ENCODE results near the gene ZNF438.
"Not testable (repeated sequence)": the region's sequence is repeated elsewhere in the genome, so short reads cannot be mapped to it uniquely, and the experiment has no call there.

Gene ZNF438

DNA sequence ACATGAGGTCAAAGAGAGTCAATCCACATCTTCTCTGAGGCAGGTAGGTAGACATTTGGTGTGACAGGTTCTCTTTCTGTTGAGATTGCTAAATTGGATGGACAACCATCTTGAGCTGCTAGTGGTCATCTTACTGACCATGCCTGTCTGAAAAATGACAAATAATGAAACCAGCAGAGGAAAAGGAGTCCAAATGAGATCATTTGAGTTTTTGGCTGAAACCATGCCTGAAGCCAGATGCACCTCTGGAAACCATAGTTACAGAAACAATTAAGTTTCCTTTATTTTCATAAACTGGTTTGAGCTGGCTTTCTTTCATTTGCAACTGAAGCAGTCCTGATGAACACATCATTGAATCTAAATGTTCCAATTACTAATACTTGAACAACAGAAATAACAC, 100.6 kb downstream of the ZNF438 start:
- DNase-seq: no peak

DNA sequence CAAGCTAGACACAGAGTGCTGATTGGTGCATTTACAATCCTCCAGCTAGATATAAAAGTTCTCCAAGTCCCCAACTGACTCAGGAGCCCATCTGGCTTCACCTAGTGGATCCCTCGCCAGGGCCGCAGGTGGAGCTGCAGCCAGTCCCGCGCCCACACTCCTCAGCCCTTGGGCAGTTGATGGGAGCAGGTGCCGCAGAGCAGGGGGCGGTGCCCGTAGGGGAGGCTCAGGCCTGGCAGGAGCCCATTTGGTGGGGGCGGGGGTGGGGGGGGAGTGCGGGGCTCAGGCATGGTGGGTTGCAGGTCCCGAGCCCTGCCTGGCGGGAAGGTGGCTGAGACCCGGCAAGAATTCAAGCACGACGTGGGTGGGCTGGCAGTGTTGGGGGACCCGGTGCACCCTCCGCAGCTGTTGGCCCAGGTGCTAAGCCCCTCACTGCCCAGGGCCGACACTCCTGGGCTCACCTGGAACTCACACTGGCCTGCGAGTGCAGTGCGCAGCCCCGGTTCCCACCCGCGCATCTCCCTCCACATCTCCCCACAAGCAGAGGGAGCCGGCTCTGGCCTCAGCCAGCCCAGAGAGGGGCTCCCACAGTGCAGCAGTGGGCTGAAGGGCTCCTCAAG, 101.7 kb downstream of the ZNF438 start:
- no peak for DNase-seq

DNA sequence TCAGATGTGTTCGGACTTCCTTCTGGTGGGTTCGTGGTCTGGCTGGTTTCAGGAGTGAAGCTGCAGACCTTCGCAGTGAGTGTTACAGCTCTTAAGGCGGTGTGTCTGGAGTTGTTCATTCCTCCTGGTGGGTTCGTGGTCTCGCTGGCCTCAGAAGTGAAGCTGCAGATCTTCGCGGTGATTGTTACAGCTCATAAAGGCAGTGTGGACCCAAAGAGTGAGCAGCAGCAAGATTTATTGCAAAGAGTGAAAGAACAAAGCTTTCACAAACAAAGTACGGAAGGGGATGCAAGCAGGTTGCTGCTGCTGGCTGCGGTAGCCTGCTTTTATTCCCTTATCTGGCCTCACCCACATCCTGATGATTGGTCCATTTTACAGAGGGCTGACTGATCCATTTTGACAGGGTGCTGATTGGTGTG, 102.3 kb downstream of the ZNF438 start:
- DNase-seq: not testable (repeated sequence)

DNA sequence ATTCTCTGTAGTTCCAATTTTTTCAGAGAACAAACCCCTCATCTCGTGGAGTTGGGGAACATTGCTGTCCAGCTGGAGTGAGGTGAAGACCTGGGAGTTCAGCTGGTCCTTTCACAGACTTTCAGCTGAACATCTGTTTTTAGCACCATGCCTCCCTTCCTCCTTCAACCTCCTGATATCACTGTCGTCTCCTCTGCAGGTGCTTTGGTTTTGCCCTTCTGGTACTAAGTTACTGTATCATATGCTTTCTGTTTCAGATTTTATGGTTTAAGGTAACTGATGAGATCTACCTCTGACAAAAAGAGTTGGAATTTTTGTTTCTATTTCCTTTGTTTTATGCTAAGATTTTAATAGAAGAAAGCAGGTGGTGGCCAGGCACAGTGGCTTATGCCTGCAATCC, 102.9 kb downstream of the ZNF438 start:
- no peak for DNase-seq

DNA sequence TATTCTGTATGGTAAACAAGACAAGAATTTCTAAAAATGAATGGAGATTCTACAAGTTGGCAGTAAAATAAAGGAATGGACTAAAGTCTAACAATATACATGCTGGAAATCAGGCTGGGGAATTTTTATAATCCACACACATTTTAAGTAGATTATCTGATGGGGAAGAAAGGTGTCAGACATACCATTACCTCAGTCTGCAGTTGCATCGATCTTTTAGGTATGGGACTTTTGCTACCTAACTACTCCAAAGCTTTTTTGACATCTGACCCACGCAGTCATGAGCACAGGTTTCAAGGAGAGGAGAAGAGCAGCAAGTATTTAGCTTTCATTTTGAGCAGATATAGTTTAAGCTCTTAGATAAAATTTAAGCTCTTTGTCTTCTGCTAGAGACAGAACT, 113.0 kb downstream of the ZNF438 start:
- no peak for DNase-seq

DNA sequence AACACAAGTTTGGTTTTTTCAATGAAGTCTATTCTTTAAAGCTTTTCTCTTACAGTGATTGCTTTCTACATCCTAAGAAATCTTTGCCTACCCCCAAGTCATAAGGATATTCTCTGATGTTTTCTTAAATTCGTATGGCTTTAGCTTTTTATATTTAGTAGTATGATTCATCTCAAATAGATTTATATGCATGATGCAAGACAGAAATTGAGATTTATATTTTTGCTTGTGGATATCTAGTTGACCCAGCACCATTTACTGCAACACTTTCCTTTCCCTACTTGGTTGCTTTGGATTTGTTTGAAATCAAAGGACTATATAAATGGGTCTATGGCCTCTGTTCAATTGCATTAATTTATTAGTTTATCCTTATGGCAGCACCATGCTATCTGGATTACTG, 113.9 kb downstream of the ZNF438 start:
- DNase-seq: no peak

DNA sequence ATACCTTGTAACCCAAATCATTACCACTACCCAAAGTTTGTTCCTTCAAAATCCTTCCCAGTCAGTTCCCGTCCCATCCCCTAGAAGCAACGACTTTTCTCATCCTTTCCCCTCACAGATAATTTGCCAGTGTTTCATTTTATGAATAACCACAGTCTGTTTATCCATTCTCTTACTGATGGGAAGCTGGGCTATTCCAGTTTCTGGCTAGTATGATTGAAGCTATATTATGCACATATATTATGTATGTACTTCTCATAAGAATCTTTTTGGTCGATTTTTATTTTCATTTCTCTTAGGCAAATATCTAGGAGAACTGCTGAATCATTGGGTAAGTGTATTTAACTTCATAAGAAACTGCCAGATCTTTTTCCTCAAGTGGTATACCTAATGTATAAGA, 114.6 kb downstream of the ZNF438 start:
- no peak for DNase-seq

DNA sequence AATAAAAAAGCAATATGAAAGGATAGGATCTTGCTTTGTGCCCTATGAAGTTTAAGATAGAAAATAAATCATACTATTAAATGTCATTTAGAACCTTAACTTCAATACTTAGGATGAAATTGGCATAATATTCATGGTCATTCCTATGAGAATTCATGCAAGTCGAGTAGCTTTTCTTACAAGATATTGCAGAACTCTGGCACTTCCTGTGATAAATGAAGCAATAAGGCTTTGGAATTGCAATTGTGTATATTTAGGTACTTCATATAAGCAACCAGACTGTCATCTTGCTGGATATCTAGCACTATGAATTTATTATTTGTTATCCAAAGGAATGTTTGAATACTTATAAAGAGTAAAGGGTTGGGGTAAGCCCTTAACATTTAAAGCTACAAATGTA, 116.5 kb downstream of the ZNF438 start:
- no peak for DNase-seq

DNA sequence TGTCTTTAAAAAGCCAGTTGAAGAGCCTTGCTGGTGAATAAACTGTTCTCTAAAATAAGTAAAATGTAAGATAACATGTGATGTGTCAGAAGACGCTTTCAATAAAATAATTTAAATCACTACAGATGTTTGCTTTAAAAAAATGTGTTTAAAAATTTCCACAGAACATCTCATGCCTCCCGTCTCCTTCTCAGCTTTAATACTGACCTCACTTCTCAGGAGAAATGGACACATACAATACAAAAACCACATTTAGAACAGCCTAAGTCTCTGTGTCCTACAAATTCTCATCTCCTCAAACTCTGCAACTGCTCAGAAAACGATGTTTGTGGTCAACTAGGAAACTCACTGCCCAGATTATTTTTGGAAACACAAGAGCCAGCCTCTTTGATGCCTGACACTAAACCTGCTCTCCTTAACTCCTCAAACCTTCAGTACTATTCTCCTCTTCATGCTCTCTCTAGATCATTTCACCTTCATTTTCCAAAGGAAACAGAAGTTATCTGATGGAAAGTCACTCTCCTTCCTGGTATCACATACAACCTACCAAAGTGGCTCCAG, 120.3 kb downstream of the ZNF438 start:
- no peak for DNase-seq

DNA sequence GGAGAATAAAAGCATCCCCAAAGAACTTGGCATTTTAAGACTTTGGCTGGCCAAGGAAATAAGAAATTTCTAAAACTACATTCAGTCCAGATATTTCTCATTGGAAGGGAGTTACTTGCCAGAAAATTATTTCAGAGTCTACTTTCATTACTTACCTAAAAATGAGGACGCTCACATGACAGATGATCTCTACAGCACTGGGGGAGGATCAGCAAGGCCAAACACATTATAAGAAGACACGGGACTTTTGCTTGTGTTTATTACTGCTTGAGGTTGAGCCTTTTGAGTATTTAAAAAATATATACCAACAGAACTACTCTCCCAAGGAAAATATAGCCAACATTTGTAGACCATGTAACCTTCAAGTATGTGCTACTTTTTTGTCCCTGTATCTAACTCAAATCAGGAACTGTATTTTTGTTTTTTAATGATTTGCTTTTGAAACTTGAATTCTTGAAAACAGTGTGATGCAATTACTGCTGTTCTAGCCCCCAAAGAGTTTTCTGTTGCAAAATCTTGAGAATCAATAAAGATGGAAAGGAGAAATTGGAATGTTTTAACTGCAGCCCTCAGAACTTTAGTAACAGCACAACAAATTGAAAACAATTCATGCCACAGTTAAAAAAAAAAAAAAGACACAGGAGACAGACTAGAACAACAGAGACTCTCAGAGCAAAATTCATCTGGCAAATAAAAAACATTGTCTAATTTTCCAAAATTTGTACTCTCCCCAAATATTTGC, 128.1 kb downstream of the ZNF438 start:
- DNase-seq: no peak

DNA sequence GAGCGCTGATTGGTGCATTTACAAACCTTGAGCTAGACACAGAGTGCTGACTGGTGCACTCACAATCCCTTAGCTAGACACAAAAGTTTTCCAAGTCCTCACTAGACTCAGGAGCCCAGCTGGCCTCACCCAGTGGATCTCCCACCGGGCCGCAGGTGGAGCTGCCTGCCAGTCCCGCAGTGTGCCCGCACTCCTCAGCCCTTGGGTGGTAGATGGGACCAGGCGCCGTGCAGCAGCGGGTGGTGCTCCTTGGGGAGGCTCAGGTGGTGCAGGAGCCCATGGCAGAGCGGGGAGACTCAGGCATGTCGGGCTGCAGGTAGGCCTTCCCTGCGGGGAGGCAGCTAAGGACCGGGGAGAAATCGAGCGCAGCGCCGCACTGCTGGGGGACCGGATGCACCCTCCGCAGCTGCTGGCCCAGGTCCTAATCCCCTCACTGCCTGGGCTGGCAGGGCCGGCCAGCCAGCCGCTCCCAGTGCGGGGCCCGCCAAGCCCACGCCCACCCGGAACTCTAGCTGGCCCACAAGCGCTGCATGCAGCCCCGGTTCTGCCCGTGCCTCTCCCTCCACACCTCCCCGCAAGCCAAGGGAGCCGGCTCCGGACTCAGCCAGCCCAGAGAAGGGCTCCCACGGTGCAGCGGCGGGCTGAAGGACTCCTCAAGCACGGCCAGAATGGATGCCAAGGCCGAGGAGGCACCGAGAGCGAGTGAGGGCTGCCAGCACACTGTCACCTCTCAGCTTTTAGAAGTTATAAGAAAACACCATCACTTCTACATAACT, 128.9 kb downstream of the ZNF438 start:
- no peak for DNase-seq

DNA sequence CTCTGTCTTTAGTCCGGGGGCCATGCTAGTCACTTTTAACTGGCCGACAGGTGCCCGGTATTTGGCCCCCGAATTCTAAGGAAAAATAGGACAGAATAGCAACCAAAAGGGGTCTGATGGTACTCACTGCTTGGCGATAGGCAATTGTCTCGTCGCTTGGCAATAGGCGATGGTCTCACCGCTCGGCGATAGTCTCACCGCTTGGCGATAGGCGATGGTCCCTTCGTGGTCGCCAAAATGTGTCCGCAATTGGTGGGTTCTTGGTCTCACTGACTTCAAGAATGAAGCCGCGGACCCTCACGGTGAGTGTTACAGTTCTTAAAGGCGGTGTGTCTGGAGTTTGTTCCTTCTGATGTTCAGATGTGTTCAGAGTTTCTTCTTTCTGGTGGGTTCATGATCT, 130.2 kb downstream of the ZNF438 start:
- DNase-seq: not testable (repeated sequence)

DNA sequence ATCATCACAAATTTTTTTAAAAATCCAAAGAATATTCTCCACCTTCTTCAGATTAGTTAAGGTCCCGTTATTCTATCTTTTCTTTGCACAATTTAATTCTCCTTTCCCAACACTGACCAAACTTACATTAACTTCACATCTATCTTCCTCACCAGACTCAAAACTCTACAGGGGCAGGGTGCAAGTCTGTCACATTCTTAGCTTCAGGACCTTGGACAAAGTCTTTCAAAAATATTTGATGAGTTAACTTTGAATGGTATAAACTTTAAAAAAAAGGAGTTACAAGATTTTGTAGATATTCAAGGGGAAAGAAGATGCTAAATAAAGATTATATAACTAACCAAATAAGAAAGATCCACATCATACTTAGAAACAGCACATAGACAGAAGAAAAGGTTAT, 132.7 kb downstream of the ZNF438 start:
- no peak for DNase-seq

DNA sequence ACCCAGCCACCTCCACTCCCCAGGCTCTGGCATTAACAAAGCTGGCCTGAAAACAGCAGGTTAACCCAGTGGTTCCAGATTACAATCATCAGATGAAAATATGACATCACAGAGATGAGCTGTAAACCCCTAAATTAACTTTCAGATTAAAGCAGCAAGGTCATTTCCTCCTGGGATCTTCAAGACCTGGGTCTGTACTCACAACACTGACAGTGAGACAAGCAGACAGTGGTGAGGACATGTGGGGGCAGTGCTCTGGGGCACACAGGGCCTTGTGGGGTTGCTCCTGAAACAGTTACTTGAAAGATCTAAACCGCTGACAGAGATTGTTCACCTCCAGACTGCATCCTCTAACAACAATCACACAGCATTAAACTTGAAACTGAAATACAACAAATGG, 134.1 kb downstream of the ZNF438 start:
- DNase-seq: no peak

DNA sequence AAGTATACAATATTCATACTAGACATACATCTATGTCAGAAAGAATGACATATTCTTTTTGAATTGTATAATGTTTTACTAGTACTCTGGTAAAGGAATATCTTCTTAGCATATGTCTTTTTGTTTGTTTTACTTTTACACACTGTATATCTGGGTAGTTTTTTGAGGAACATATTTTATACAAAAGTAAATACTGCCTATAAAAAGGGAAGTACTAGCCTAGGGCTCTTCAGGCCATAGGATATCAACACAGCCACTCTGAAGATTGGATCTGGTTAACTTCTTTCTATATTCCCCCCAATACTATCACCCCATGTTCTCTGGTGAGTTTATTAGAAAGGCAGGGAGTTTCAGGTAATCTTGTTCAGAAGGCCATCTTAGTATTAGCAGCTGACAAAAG, 134.6 kb downstream of the ZNF438 start:
- no peak for DNase-seq

DNA sequence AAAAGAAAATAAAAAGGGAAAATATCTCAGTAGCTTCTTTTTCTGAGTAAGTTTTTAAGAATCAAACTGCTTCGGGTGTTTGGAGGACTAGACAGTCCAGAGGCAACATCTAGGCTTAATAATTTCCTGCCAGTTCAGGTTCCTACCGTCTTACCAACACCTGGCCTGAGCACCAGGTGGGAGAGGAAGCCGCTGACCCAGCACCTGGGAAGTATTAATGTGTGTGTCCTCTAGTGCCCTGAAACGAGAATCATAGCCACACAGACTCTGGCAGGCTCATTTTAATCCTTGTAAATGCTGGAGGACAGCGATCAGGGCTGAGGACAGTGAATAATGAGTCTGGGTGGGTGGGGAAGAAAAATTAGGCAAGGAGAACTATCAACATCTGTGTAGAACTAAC, 137.4 kb downstream of the ZNF438 start:
- DNase-seq: no peak

DNA sequence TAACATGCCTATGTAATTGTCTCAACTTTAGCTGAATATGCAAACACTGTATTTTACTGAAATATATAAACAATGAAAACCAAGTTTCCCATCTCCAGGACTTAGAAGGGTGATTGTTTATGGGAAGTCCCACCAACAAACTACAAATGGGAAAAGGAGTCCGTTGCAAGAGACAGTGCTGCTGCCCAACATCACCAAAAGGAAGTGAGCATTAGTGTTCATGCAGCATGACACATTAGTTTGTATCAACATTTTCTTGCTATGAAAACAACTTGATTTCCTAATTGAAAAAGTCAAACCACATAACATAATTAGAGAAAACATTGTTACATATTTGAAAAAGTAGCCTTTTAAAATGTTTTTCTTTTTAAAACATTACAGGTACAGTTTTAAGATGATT, 138.5 kb downstream of the ZNF438 start:
- DNase-seq: no peak

DNA sequence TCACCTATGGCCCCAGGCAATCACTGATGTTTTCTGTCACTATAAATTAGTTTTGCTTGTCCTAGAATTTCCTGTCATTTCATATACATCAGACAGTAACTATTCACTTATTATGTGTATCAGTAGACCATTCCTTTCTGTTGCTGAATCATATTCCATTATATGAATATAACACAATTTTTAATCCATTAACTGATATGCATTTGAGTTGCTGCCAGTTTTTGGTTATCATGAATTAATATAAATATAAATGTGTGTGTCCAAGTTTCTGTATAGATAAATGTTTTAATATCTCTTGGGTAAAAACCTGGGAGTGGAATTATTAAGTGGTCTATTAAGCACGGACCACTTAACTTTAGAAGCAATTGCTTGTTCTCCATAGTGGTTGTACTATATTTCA, 143.8 kb downstream of the ZNF438 start:
- no peak for DNase-seq

DNA sequence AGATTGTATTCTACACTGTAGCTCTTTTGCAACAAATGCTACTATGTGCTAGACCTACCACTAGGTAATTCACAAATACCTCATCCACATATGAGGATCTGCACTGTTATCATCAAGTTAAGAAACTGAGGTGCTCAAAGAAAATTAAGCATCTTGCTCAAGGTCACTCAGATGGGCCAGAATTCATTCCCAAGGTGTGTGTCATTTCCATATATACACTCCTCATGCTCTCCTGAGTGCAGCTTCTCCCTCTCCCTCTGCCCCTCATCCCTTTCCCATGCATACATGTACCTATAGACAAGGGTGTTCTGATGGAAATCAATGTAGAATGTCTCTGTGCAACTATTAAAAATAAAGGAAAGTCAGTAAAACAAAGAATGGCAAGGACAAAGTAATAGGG, 146.2 kb downstream of the ZNF438 start:
- no peak for DNase-seq

DNA sequence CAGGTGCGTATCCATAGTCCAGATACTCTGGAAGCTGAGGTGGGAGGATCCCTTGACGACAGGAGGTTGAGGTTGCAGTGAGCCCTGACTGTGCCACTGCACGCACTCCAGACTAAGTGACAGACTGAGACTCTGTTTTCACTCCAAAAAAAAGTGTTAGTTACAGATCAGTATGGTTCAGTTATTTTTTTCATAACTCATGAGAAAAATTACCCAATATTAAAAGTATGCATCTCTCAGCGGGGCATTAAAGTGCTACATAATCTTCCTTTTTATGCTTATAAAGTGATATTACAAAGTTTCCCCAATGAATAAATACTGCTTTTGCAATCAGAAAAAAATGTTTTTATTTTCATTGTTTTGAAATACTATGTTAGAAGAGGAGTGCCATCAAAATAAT, 147.9 kb downstream of the ZNF438 start:
- no peak for DNase-seq

DNA sequence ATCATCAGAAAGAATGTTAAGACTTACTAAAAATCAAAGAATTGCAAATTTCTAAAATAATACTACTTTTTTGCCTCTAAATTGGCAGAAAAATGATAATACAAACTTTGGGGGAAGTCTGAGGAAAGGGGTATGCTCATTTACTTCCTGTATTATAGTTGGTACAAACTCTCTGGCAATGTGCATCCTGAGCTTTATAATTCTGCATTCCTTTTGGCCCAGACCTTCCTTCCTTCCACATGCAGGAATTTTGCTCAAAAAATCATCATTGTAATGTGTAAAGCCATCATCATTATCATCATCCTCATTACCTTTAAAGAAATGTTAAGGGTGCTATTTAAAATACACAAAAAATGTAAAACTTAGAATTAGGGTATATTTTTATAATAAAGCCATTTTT, 148.5 kb downstream of the ZNF438 start:
- no peak for DNase-seq

DNA sequence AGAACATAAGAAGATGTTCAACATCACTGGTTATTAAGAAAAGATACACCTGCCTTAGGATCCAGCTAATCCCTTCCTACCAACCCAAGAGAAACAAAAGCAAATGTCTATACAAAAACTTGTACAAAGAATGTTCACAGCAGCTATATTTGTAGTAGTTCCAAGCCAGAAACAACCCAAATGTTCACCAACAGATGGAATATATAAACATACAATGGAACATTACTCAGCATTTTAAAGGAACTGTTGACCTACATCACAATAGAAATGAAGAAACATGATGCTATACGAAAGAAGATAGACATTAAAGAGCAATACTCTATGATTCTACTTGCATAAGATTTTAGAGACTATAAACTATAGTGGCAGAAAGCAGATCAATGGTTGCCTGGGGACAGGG, 149.4 kb downstream of the ZNF438 start:
- no peak for DNase-seq

DNA sequence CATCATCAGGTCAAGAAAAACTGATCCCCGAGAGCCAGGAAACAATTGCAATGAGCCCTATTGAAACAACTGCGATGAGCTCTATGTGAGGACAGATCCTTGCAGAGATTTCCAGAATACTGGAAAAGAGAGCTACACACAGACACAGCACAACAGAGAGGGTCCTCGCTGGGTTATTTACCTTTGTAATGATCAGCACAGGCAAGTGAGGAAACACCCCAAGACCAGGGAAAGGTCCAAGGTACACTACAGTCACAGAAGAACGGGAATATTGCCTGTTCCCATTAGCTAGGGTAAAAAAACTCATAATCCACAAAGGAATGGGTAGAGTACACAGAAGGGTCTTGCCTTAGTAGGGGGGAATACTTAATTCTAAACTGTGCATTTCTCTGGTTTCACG, 152.7 kb downstream of the ZNF438 start:
- no peak for DNase-seq

DNA sequence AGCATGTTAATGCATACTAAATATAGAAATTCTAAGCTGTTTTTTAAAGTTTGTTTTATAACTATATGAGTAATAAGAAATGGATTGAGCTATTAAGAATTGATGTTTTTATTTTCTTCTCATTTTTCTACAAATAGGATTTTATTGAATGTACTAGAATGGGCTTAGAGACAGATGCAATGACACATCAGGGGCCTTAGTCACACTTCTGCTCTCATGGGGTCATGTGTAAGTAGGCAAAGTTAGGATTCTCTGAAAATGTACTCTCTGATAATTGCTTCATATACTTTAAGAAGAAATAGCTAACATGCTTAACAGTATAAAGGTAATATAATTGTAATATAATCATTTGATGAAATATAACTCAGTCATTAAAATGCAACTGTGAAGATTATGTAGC, 154.6 kb downstream of the ZNF438 start:
- no peak for DNase-seq
